SK-N-SH treated with all-trans-retinoic acid at 6 μM for 48 hours (cell line): Measurements from ENCODE around the gene SCFD2.

Experiments used
- CREB5 ChIP-seq: fragments of 250-450 bp; sonication (Bioruptor Pico); IDR thresholded peaks from 2 replicates; pipeline ENCODE4 v1.5.1; 2020; ENCODE audit warnings: low read depth, mild to moderate bottlenecking, moderate library complexity
- ESRRG ChIP-seq: fragments of 250-450 bp; sonication (Bioruptor Pico); IDR thresholded peaks from 2 replicates; pipeline ENCODE4 v1.6.1; 2021; ENCODE audit warnings: mild to moderate bottlenecking
- ISL1 ChIP-seq: fragments of 250-450 bp; sonication (Bioruptor Pico); IDR thresholded peaks from 2 replicates; pipeline ENCODE4 v2.1.2; 2022; ENCODE audit warnings: mild to moderate bottlenecking, moderate library complexity
- PPARA ChIP-seq: fragments of 250-450 bp; sonication (Bioruptor Pico); IDR thresholded peaks from 2 replicates; pipeline ENCODE4 v1.5.0; 2020; ENCODE audit warnings: mild to moderate bottlenecking, borderline replicate concordance
- SNAI2 ChIP-seq: fragments of 250-450 bp; sonication (Bioruptor Pico); IDR thresholded peaks from 2 replicates; pipeline ENCODE4 v1.5.0; 2020; ENCODE audit warnings: mild to moderate bottlenecking, moderate library complexity
- ZC3H10 ChIP-seq: fragments of 250-450 bp; sonication (Bioruptor Pico); IDR thresholded peaks from 2 replicates; pipeline ENCODE4 v1.5.1; 2021; ENCODE audit warnings: mild to moderate bottlenecking, moderate library complexity
- ZFP3 ChIP-seq: fragments of 250-450 bp; sonication (Bioruptor Pico); IDR thresholded peaks from 2 replicates; pipeline ENCODE4 v1.5.0; 2020; ENCODE audit warnings: mild to moderate bottlenecking, moderate library complexity
- ZNF8 ChIP-seq: fragments of 450-650 bp; formaldehyde crosslinking; IDR thresholded peaks from 2 replicates; pipeline ENCODE4 v1.5.0; 2020; ENCODE audit warnings: mild to moderate bottlenecking, moderate library complexity

- no peak for TF ChIP-seq ESRRG (CRISPR knock-in tag)
- TF ChIP-seq ISL1: no peak
- TF ChIP-seq PPARA (CRISPR knock-in tag): no peak
- no peak for TF ChIP-seq CREB5
- TF ChIP-seq ZFP3: no peak
- no peak for TF ChIP-seq ZC3H10
- no peak for TF ChIP-seq ZNF8 (CRISPR knock-in tag)
- TF ChIP-seq SNAI2 (CRISPR knock-in tag): no peak
Measured at GRCh38 chr4:53365486-53366300, at the start of gene SCFD2.
